Cardiac muscle cell (in vitro differentiated cells and primary cell): ENCODE measurements around the gene BBX. TPM values are rescaled to one million over a fixed set of nuclear protein-coding genes. Genes with fewer than 3 reads are reported as not detected.

Experiments
- DNase-seq, 2 donors: peaks; one replicate each; pipeline versions ENCODE4 v3.0.0 to v3.0.0-alpha.2; 2010 to 2017; ENCODE audit warnings: low read depth in 1 of 2, low spot score in 1 of 2
- H3K27ac ChIP-seq: fragments of 200-600 bp; sonication (generic); 2 replicates; pipeline ENCODE4 v1.5.1; 2016
- H3K27me3 ChIP-seq: fragments of 200-600 bp; sonication (generic); 2 replicates; pipeline ENCODE4 v1.6.0; 2016; ENCODE audit warnings: control low read depth
- H3K36me3 ChIP-seq: fragments of 200-600 bp; sonication (generic); 2 replicates; pipeline ENCODE4 v1.5.1; 2016; ENCODE audit warnings: control low read depth
- H3K4me1 ChIP-seq: fragments of 200-600 bp; sonication (generic); 2 replicates; pipeline ENCODE4 v1.8.1; 2017; ENCODE audit warnings: low read depth, mild to moderate bottlenecking, mixed run types
- H3K4me3 ChIP-seq: fragments of 200-600 bp; sonication (generic); 2 replicates; pipeline ENCODE4 v1.5.1; 2016; ENCODE audit warnings: mild to moderate bottlenecking
- H3K9me3 ChIP-seq: fragments of 200-600 bp; sonication (generic); 2 replicates; pipeline ENCODE4 v1.5.1; 2017; ENCODE audit warnings: low read depth, mild to moderate bottlenecking, control low read depth
- CTCF ChIP-seq: IDR thresholded peaks from 2 replicates; pipeline ENCODE4 v1.5.1; 2012; ENCODE audit warnings: low read depth, mild to moderate bottlenecking, low read length
- polyA plus RNA-seq: library from polyadenylated mRNA; unstranded; fragments of >200 nt; fragmentation: Nextera tagmentation; extraction: Ambion mirVana; gene quantifications from 2 replicates; pipeline ENCODE4 v1.2.1, GENCODE V29; 2016
- total RNA-seq: library from RNA; depleted of rRNA; stranded (reverse); fragments of >200 nt; gene quantifications from 2 replicates; pipeline ENCODE4 v1.2.3, GENCODE V29; 2016

BBX gene
- total RNA-seq (63.5 and 96.2 TPM in 2 replicates), polyA plus RNA-seq (77.5 and 120 TPM in 2 replicates)

GRCh38 chr3:107522510-107523288 is at the start of gene BBX:
TSS of gene BBX (plus strand) at chr3:107522962. CDS start at chr3:107710461, 187,499 bp downstream.
- Histone ChIP-seq H3K27me3 (no peaks in the 10 kb centered on the region), H3K27ac (peak within 1 kb of the TSS; percentile 83), H3K36me3 (peaks cover 12% of the 10 kb centered on the region), H3K4me1 (peaks cover 6% of the 10 kb centered on the region), H3K9me3 (no peaks in the 10 kb centered on the region), H3K4me3 (peak within 1 kb of the TSS; percentile 68)
- no peak for TF ChIP-seq CTCF
- DNase-seq = peak; percentile 87 to 99

- no peak for TF ChIP-seq CTCF
- Histone ChIP-seq H3K36me3 (no peaks in the 10 kb centered on the region), H3K27me3 (no peaks in the 10 kb centered on the region), H3K9me3 (no peaks in the 10 kb centered on the region), H3K27ac (no peak overlapping the region), H3K4me1 (no peaks in the 10 kb centered on the region), H3K4me3 (no peak overlapping the region)
- DNase-seq = no peak
Measured at GRCh38 chr3:107476462-107476861, 46.3 kb upstream of the BBX start.

- Histone ChIP-seq H3K27ac (no peak overlapping the region), H3K36me3 (no peaks in the 10 kb centered on the region), H3K9me3 (no peaks in the 10 kb centered on the region), H3K4me1 (peaks cover 5% of the 10 kb centered on the region), H3K4me3 (no peak overlapping the region), H3K27me3 (no peaks in the 10 kb centered on the region)
- no peak for DNase-seq
- no peak for TF ChIP-seq CTCF
Measured at GRCh38 chr3:107487490-107487889, 35.3 kb upstream of the BBX start.

- H3K9me3 ChIP-seq = no peaks in the 10 kb centered on the region
- no peak for DNase-seq
- H3K27ac ChIP-seq = no peak overlapping the region
- H3K36me3 ChIP-seq = no peaks in the 10 kb centered on the region
- H3K4me3 ChIP-seq = no peak overlapping the region
- H3K4me1 ChIP-seq = peaks cover 5% of the 10 kb centered on the region
- H3K27me3 ChIP-seq = no peaks in the 10 kb centered on the region
- no peak for TF ChIP-seq CTCF
Measured at GRCh38 chr3:107488942-107489341, 33.8 kb upstream of the BBX start.

GRCh38 chr3:107493134-107493533 is 29.6 kb upstream of the BBX start:
- TF ChIP-seq CTCF = no peak
- Histone ChIP-seq H3K27me3 (no peaks in the 10 kb centered on the region), H3K27ac (no peak overlapping the region), H3K9me3 (no peaks in the 10 kb centered on the region), H3K36me3 (no peaks in the 10 kb centered on the region), H3K4me1 (no peaks in the 10 kb centered on the region), H3K4me3 (no peak overlapping the region)
- DNase-seq = no peak
